Measurements from ENCODE around the gene TRIM63.

DNA sequence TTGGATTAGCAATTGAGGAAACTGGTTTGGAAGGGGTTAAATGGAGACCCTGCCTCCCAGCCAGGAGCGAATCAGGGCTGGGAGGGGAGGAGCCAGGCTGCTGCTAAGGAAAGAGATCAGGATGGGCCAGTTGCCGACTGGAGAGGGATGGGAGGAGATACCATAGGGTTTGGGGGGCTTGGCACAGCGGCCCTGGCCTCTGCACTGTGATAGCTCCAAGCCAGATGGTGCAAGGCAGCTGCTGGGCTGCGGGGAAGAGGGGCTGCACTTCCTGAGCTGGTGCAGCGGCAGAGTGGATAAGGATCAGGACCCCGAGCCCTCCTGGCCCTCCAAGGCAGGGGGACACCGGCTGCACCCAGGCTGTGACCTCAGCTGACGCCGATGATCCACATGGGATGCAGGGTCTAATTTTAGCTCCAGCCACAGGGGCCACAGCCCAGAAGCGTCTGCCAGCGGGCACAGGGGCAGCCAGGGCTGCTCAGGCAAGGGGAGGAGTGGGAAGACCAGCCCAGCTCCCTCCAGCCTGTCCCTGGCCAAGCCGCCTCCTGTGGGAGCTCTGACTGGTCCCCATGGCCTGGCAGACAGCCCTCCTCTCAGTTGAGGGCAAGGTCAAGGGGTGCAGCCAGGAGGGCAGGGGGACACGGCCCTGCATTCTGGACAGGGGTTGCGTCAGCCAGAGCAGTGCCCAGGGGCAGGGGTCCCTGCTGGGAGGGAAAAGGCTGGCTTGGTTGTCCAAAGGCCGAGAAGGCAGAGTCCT is 45.6 kb downstream of the TRIM63 start, which contains the start of gene EXTL1:
- no peak for TF ChIP-seq CHD2 (IDR thresholded peaks at IDR 0.05; ENCODE audit: low read length, partially characterized antibody)
- TF ChIP-seq, protein P1, sequence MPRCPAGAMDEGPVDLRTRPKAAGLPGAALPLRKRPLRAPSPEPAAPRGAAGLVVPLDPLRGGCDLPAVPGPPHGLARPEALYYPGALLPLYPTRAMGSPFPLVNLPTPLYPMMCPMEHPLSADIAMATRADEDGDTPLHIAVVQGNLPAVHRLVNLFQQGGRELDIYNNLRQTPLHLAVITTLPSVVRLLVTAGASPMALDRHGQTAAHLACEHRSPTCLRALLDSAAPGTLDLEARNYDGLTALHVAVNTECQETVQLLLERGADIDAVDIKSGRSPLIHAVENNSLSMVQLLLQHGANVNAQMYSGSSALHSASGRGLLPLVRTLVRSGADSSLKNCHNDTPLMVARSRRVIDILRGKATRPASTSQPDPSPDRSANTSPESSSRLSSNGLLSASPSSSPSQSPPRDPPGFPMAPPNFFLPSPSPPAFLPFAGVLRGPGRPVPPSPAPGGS (IDR thresholded peaks at IDR 0.05) = no peak
- TF ChIP-seq CBX2 (IDR thresholded peaks at IDR 0.05; ENCODE audit: borderline replicate concordance, low read depth) = no peak
- TF ChIP-seq, protein P2, sequence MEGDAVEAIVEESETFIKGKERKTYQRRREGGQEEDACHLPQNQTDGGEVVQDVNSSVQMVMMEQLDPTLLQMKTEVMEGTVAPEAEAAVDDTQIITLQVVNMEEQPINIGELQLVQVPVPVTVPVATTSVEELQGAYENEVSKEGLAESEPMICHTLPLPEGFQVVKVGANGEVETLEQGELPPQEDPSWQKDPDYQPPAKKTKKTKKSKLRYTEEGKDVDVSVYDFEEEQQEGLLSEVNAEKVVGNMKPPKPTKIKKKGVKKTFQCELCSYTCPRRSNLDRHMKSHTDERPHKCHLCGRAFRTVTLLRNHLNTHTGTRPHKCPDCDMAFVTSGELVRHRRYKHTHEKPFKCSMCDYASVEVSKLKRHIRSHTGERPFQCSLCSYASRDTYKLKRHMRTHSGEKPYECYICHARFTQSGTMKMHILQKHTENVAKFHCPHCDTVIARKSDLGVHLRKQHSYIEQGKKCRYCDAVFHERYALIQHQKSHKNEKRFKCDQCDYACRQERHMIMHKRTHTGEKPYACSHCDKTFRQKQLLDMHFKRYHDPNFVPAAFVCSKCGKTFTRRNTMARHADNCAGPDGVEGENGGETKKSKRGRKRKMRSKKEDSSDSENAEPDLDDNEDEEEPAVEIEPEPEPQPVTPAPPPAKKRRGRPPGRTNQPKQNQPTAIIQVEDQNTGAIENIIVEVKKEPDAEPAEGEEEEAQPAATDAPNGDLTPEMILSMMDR (IDR thresholded peaks at IDR 0.05) = no peak
- no peak for TF ChIP-seq RNF2 (IDR thresholded peaks at IDR 0.05; ENCODE audit: borderline replicate concordance, low read depth)
- TF ChIP-seq, protein P3, sequence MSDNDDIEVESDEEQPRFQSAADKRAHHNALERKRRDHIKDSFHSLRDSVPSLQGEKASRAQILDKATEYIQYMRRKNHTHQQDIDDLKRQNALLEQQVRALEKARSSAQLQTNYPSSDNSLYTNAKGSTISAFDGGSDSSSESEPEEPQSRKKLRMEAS (IDR thresholded peaks at IDR 0.05) = no peak
- no peak for TF ChIP-seq SREBF2 (IDR thresholded peaks at IDR 0.05)
- no peak for TF ChIP-seq JUN (IDR thresholded peaks at IDR 0.05)
- TF ChIP-seq, protein P4, sequence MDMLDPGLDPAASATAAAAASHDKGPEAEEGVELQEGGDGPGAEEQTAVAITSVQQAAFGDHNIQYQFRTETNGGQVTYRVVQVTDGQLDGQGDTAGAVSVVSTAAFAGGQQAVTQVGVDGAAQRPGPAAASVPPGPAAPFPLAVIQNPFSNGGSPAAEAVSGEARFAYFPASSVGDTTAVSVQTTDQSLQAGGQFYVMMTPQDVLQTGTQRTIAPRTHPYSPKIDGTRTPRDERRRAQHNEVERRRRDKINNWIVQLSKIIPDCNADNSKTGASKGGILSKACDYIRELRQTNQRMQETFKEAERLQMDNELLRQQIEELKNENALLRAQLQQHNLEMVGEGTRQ (IDR thresholded peaks at IDR 0.05) = no peak
- TF ChIP-seq, protein P5, sequence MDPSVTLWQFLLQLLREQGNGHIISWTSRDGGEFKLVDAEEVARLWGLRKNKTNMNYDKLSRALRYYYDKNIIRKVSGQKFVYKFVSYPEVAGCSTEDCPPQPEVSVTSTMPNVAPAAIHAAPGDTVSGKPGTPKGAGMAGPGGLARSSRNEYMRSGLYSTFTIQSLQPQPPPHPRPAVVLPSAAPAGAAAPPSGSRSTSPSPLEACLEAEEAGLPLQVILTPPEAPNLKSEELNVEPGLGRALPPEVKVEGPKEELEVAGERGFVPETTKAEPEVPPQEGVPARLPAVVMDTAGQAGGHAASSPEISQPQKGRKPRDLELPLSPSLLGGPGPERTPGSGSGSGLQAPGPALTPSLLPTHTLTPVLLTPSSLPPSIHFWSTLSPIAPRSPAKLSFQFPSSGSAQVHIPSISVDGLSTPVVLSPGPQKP (IDR thresholded peaks at IDR 0.05; ENCODE audit: low read depth, low read length) = no peak
